Caco-2 (cell line): ENCODE measurements around the gene LDAF1. TPM values are rescaled to one million over a fixed set of nuclear protein-coding genes. Genes with fewer than 3 reads are reported as not detected.

Source experiments
- BruUV-seq: library from RNA; stranded (reverse); fragments of 400-500 nt; replicated peaks from 2 replicates; lab custom pipeline; 2021; lab: Mats Ljungman, UMichigan
- CTCF ChIA-PET: fragments of 300-600 bp; sonication (Branson Sonifier 250); formaldehyde crosslinking; loops from one replicate; lab custom pipeline; 2022; ENCODE audit warnings: antibody characterized with exemption; lab: Charles Lee
- POLR2A ChIA-PET: fragments of 300-600 bp; sonication (Branson Sonifier 250); formaldehyde crosslinking; loops from one replicate; lab custom pipeline; 2022; ENCODE audit warnings: antibody characterized with exemption; lab: Charles Lee
- DNase-seq, 2 experiments: peaks; one replicate each; pipeline versions ENCODE4 v3.0.0 to v3.0.0-alpha.2; 2020 to 2022
- H3K27me3 ChIP-seq: replicated peaks from 2 replicates; pipeline ENCODE4 v1.6.0; 2011; ENCODE audit warnings: low read length; ENCODE audit not compliant: control insufficient read depth, insufficient read depth
- H3K36me3 ChIP-seq: 2 replicates; pipeline ENCODE4 v1.5.1; 2011; ENCODE audit warnings: low read length; ENCODE audit not compliant: control insufficient read depth, insufficient read depth
- H3K4me1 ChIP-seq: fragments of 250-450 bp; sonication (Bioruptor Pico); 2 replicates; pipeline ENCODE4 v1.5.1; 2020; ENCODE audit warnings: mild to moderate bottlenecking
- H3K4me3 ChIP-seq: 2 replicates; pipeline ENCODE4 v1.5.1; 2011; ENCODE audit warnings: low read depth, mild to moderate bottlenecking, control low read depth, low read length
- H3K9me3 ChIP-seq: fragments of 250-450 bp; sonication (Bioruptor Pico); 2 replicates; pipeline ENCODE4 v1.5.1; 2020; ENCODE audit warnings: mild to moderate bottlenecking, moderate library complexity
- H3K27ac Mint-ChIP-seq: one replicate; pipeline ENCODE4 v1.8.0; 2022; ENCODE audit warnings: mixed read lengths; ENCODE audit not compliant: unreplicated experiment
- H3K27me3 Mint-ChIP-seq: one replicate; pipeline ENCODE4 v1.8.0; 2022; ENCODE audit warnings: mixed read lengths; ENCODE audit not compliant: insufficient read depth, unreplicated experiment
- H3K36me3 Mint-ChIP-seq: one replicate; pipeline ENCODE4 v1.8.0; 2022; ENCODE audit warnings: mild to moderate bottlenecking, mixed read lengths; ENCODE audit not compliant: insufficient read depth, unreplicated experiment
- H3K4me1 Mint-ChIP-seq: one replicate; pipeline ENCODE4 v1.8.0; 2022; ENCODE audit warnings: low read depth, mixed read lengths; ENCODE audit not compliant: unreplicated experiment
- H3K4me3 Mint-ChIP-seq: one replicate; pipeline ENCODE4 v1.8.0; 2022; ENCODE audit warnings: mild to moderate bottlenecking, moderate library complexity, mixed read lengths; ENCODE audit not compliant: unreplicated experiment
- H3K9me3 Mint-ChIP-seq: one replicate; pipeline ENCODE4 v1.8.0; 2022; ENCODE audit warnings: mixed read lengths; ENCODE audit not compliant: unreplicated experiment
- CTCF ChIP-seq, 2 experiments: fragments of 200-600 bp in 1 of 2; IDR thresholded peaks; 1 replicate in 1 of 2; 2 replicates in 1 of 2; pipeline versions ENCODE4 v1.5.1 to v1.8.0; 2011 to 2022; ENCODE audit warnings: antibody characterized with exemption in 1 of 2, control low read depth in 1 of 2, inconsistent platforms in 1 of 2, low read depth in 1 of 2, low read length in 1 of 2, mild to moderate bottlenecking in 1 of 2, moderate library complexity in 1 of 2; ENCODE audit not compliant: insufficient read depth in 1 of 2, severe bottlenecking in 1 of 2, unreplicated experiment in 1 of 2
- intact Hi-C: fragments of 100-400 bp; cut with micrococcal nuclease; formaldehyde crosslinking; loops from one replicate; pipeline ENCODE4 v1.10.0; 2022; ENCODE audit not compliant: unreplicated experiment
- total RNA-seq: library from RNA; stranded (reverse); gene quantifications from 2 replicates; pipeline ENCODE4 v1.2.3, GENCODE V29; 2022

LDAF1 gene
- total RNA-seq, 1 experiment from 2014 or later, result 16.7 TPM

GRCh38 chr16:21126518-21126917 lies 32.0 kb upstream of the LDAF1 start:
- no peaks in the 10 kb centered on the region for H3K4me1 Mint-ChIP-seq
- CTCF ChIA-PET, result no interaction called here
- no peaks in the 10 kb centered on the region for H3K9me3 Mint-ChIP-seq
- peaks cover 13% of the 10 kb centered on the region for H3K27me3 Mint-ChIP-seq
- Histone ChIP-seq H3K9me3 (no peaks in the 10 kb centered on the region), H3K4me3 (no peak overlapping the region), H3K27me3 (no peaks in the 10 kb centered on the region), H3K36me3 (no peaks in the 10 kb centered on the region), H3K4me1 (no peaks in the 10 kb centered on the region)
- no peak for TF ChIP-seq CTCF (IDR thresholded peaks at IDR 0.05; ENCODE audit: insufficient read depth in 1 of 2, low read depth in 1 of 2, low read length in 1 of 2, severe bottlenecking in 1 of 2, unreplicated experiment in 1 of 2)
- H3K4me3 Mint-ChIP-seq, result no peak overlapping the region
- intact Hi-C loops, result no loop called here
- BruUV-seq, result no TSS peak
- no peak overlapping the region for H3K27ac Mint-ChIP-seq
- POLR2A ChIA-PET, result no interaction called here
- no peak for DNase-seq
- H3K36me3 Mint-ChIP-seq, result no peaks in the 10 kb centered on the region

- Histone ChIP-seq H3K4me3 (no peak overlapping the region), H3K36me3 (no peaks in the 10 kb centered on the region), H3K4me1 (no peaks in the 10 kb centered on the region), H3K9me3 (no peaks in the 10 kb centered on the region), H3K27me3 (no peaks in the 10 kb centered on the region)
- intact Hi-C loops, result no loop called here
- no peak overlapping the region for H3K27ac Mint-ChIP-seq
- H3K36me3 Mint-ChIP-seq, result no peaks in the 10 kb centered on the region
- peaks cover 15% of the 10 kb centered on the region for H3K27me3 Mint-ChIP-seq
- no peaks in the 10 kb centered on the region for H3K4me1 Mint-ChIP-seq
- H3K4me3 Mint-ChIP-seq, result no peak overlapping the region
- CTCF ChIA-PET, result no interaction called here
- no peak for DNase-seq
- POLR2A ChIA-PET, result no interaction called here
- no peaks in the 10 kb centered on the region for H3K9me3 Mint-ChIP-seq
- no peak for TF ChIP-seq CTCF (IDR thresholded peaks at IDR 0.05; ENCODE audit: insufficient read depth in 1 of 2, low read depth in 1 of 2, low read length in 1 of 2, severe bottlenecking in 1 of 2, unreplicated experiment in 1 of 2)
- no TSS peak for BruUV-seq
Measured at GRCh38 chr16:21128991-21129390, 29.5 kb upstream of the LDAF1 start.

- Mint-ChIP-seq H3K27me3 (peaks cover 11% of the 10 kb centered on the region), H3K4me3 (no peak overlapping the region), H3K36me3 (no peaks in the 10 kb centered on the region), H3K4me1 (no peaks in the 10 kb centered on the region), H3K27ac (no peak overlapping the region), H3K9me3 (no peaks in the 10 kb centered on the region)
- H3K27me3 ChIP-seq, result no peaks in the 10 kb centered on the region
- H3K4me1 ChIP-seq, result no peaks in the 10 kb centered on the region
- CTCF ChIA-PET, result no interaction called here
- no TSS peak for BruUV-seq
- POLR2A ChIA-PET, result no interaction called here
- DNase-seq, result no peak
- H3K36me3 ChIP-seq, result no peaks in the 10 kb centered on the region
- no peak for TF ChIP-seq CTCF (IDR thresholded peaks at IDR 0.05; ENCODE audit: insufficient read depth in 1 of 2, low read depth in 1 of 2, low read length in 1 of 2, severe bottlenecking in 1 of 2, unreplicated experiment in 1 of 2)
- intact Hi-C loops, result no loop called here
- no peak overlapping the region for H3K4me3 ChIP-seq
- H3K9me3 ChIP-seq, result no peaks in the 10 kb centered on the region
Measured at GRCh38 chr16:21130811-21131210, 27.7 kb upstream of the LDAF1 start.
